HG03575 (cell line): ENCODE measurements around the gene OCSTAMP.

Experiments used
- ATAC-seq: cut with Tn5 transposase; IDR thresholded peaks from one replicate; pipeline ENCODE4 v1.9.1; 2021; ENCODE audit not compliant: unreplicated experiment, insufficient number of reproducible peaks, low FRiP score; ENCODE audit errors: extremely low read depth

Gene OCSTAMP

DNA sequence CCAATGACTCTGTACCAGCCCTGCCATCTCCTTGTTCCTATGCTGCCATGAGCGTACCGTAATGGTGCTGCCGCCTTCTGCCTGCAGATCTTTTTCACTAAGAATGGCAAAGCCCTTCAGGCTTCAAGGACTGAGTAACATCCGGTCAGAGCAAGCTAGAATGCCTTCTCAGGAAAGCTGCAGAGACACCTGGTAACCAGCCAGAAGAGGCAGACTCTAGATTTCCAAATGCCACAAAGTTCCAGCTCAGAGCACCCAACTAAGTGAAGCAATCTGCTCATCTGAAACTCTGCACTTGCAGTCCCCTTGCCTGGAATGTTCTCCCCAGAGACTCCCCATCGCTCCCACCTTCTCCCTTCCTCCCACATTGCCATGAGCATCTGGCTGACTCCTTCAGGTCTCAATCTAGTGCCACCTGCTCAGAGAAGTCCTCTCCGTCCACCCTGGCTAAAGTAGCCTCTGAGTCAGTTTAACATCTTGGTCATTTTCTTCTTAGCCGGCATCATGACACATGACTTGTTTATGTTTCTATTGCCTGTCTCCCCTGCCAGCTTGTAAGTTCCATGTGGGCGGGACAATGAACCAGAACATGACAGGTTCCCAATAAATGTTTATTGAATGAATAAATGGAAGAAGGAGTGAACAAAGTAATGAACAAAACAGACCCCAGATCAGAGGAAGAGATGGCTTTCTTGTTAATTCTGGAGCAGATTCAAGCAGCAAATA is 6.9 kb upstream of the OCSTAMP start:
- no peak for ATAC-seq

DNA sequence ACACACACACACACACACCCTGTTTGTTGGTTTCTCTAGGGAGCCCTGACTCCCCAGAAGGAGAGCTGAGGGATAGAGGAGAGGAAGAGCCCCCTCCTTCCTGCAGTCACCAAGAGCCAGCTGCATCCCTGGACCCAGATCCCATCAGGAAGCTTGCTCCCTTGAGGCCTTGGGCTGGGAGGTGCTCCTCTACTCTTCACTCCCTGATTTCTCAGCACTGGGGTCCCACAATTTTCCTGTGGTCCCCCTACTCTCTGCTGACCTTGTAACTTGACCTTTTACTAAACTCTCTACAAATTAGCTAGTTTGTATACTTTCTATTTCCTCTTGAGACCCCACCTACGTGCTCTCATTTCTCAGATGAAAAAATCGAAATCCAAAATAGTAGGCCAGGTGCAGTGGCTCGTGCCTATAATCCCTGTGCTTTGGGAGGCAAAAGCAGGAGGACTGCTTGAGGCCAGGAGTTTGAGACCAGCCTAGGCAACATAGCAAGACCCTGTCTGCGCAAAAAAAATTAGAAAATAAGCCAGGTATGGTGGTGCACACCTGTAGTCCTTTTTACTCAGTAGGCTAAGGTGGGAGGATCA is 5.0 kb upstream of the OCSTAMP start:
- ATAC-seq, result no peak

GRCh38 chr20:46554828-46555227 is 4.4 kb upstream of the OCSTAMP start:
- no peak for ATAC-seq

GRCh38 chr20:46553926-46554325 is 3.5 kb upstream of the OCSTAMP start:
- no peak for ATAC-seq

GRCh38 chr20:46552460-46553420 is 2.3 kb upstream of the OCSTAMP start:
- ATAC-seq, result no peak

DNA sequence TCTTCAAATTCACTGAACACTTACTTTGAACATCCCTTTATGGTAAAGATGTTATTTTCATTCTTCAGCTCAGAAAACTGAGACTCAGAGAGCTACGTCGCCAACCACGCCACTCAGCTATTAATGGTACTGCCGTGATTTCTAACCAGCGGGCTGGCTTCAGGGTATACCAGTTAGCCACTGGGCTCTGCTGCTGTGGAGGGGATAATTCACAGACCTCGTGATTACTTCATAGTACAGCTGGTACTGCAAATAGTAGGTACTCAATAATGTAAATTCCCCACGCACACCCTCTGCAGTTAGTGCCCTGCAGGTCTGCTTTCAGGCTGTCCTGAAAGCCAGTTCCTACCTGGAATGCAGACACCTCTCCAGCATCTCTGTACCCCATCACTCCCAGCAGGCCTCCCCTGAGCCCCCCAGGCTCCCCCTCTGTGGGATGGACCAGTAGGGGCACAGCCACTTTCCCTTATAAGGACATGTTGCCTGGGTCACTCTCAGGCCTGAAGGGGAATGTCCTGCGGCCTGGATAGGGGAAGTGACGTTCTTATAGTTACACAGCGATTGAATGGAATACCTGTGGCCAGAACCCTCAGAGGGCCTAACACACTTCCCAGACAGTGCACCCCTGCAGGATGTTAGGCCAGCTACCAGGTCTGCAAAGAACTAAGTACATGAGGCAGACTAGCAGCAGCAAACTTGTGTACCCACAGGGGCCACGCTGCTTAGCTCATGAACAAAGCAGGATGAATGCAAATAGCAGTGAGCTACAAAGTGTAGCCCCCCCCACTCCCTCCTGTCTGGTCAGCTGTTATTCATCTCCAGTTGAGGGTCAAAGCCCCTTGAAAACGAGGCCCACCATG is 1.3 kb upstream of the OCSTAMP start:
- no peak for ATAC-seq

GRCh38 chr20:46549188-46549972 is 1.1 kb downstream of the OCSTAMP start:
- ATAC-seq, result no peak

- no peak for ATAC-seq
Observed at GRCh38 chr20:46548688-46549087, 1.8 kb downstream of the OCSTAMP start.

DNA sequence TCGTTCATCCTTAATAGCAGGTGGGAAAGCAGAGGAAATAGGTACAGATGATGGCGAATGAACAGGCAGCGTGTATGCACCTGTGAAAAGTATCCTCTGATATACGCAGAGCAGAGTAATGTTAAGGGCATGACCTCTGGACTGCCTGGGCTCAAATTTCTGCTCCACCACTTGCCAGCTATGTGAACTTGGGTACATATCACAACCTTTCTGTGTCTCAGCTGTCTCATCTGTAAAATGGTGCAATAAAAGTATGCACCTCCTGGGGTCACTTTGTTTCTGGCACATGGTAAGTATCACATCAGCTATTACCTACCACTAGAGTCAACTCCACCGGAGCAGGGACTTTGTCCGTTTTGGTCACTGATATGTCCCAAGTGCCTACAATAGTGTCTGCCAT is 2.5 kb downstream of the OCSTAMP start:
- no peak for ATAC-seq

GRCh38 chr20:46546936-46547335 is 3.5 kb downstream of the OCSTAMP start:
- no peak for ATAC-seq

DNA sequence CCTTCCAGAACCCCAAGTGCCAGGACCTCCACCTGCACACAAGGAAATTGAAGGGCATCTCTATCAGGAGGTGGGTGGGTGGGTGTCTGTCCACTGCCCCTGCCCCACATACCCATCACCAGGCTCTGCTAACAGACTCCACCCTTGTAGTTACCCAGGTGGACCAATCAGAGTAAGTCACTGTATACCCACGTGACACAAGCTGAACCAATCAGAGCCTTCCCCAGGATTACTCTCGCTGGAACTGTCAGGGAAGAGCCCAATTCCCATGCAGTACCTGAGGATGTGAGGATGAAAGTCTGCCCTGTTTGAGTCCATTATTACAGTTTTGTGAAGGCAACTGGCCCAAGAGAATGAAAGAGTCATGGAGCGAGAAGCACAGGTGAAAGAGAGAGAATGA is 4.2 kb downstream of the OCSTAMP start:
- ATAC-seq, result no peak

- ATAC-seq, result no peak
Observed at GRCh38 chr20:46545827-46546138, 4.7 kb downstream of the OCSTAMP start.

DNA sequence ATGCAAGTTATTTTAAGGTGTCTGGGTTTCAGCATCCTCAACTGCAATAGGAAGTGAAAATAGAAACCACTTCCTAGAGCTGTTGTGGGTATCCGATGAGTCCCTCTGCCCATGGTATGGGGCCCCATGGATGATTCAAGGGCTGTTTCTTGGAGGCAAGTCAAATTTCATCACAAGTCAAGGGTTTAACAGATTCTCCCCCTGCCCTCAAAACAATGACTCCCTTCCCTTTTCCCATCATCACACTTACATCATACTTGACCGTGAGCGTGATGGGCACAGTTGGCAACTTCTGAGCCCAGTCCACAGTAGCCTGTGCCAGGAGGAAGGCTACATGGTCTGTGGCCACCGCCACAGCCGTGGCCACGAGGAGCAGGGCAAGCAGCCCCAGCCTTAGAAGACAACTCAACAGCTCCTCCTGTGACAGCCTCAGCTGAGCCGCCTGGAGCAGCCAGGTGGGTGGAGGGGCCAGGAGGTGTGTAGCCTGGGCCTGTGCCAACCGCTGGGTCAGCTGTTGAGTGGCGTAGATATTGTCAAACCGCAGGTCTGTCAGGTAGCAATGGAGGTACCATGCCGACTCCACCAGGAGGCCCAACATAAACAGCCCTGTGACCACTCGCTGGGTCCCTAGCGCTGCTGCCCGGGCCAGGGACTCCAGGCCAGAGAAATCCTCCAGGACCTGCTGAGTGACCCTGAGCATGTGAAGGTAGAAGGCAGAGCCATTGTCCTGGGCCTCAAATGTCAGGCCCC is 5.2 kb downstream of the OCSTAMP start:
- ATAC-seq, result no peak

- no peak for ATAC-seq
Observed at GRCh38 chr20:46544576-46544975, 5.9 kb downstream of the OCSTAMP start.

DNA sequence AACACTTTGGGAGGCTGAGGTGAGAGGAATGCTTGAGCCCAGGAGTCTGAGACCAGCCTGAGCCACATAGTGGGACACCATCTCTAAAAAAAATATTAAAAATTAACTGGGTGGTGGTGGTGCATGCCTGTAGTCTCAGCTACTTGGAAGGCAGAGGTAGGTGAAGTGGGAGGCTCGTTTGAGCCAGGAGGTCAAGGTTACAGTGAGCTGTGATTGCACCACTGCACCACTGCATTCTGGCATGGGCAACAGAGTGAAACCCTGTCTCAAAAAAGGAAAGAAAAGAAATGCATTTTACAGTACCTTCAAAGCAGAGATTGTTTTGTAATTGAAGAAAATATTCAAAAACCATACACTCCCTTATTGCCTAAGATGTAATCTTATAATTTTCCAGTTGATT is 6.5 kb downstream of the OCSTAMP start:
- ATAC-seq, result no peak

DNA sequence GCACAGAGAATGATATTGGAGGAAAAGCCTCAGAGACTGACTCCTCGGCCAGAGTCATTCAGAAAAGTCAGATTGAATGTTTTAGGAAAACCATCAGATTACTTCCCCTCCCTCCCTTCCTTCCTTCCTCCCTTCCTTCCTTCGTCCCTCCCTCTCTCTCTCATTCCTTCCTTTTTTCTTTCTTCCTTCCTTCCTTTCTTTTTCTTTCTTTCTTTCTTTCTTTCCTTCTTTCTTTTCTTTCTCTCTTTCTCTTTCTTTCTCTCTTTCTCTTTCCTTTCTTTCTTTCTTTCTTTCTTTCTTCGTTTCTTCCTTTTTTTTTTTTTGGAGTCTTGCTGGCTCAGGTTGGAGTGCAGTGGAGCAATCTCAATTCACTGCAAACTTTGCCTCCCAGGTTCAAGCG is 7.4 kb downstream of the OCSTAMP start:
- ATAC-seq, result no peak

DNA sequence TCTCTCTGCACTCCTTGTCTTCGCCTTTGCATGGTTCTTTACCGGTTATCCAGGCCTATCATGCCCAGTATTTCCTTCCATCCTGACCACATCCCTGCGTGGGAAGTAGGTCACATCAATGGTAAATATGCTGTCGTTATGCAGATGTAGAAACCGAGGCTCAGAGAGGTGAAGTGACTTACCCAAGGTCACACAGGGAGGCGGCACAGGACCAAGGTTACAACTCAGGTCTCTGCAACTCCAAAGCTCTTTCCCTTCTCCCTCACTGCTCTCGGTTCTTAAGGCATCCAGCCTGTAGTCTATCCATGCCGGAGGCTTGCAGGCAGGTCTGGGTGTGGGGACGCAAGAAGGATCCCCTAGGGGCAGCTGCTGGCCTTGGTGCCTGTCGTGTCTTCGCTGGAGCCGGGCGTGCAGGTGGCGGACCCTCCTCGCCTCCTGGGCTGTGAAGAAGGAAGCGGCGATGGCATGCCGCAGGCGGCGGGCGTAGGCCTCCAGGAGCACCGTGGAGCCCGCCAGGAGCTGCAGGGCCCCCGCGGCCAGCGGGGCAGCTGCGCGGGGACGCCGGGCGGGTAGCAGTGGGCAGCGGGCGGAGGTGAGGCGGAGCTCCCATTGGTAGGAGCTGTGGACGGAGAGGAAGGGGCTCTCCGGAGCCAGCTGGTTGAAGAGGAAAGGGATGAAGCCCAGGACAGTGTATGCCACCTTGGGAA is 9.1 kb downstream of the OCSTAMP start:
- ATAC-seq, result no peak
